Heart right ventricle (tissue), 16 donors: ENCODE results near the gene EFCAB12. TPM values are rescaled to one million over a fixed set of nuclear protein-coding genes. Genes with fewer than 3 reads are reported as not detected.

Experiments
- ATAC-seq, 8 donors: fragments of 200-7000 bp; cut with Tn5 transposase; one replicate each; pipeline ENCODE4 v1.9.1; 2020; ENCODE audit warnings: mild to moderate bottlenecking in 8 of 8, moderate library complexity in 8 of 8, moderate number of reproducible peaks in 1 of 8
- DNase-seq, 2 donors: peaks; one replicate each; pipeline ENCODE4 v3.0.0-alpha.2; 2020
- H3K27ac ChIP-seq, 10 donors: fragments of 200-600 bp; sonication (generic) in 2 of 10; one replicate each; pipeline versions ENCODE4 v1.5.0 to v1.8.0; 2020 to 2022; ENCODE audit warnings: mild to moderate bottlenecking in 3 of 10
- H3K27me3 ChIP-seq, 7 donors: fragments of 200-600 bp; one replicate each; pipeline ENCODE4 v1.8.0; 2021 to 2022; ENCODE audit warnings: mild to moderate bottlenecking in 2 of 7
- H3K36me3 ChIP-seq, 9 donors: fragments of 200-600 bp; sonication (generic) in 1 of 9; one replicate each; pipeline versions ENCODE4 v1.5.0 to v1.8.0; 2020 to 2022; ENCODE audit warnings: mild to moderate bottlenecking in 2 of 9
- H3K4me1 ChIP-seq, 9 donors: fragments of 200-600 bp; sonication (generic) in 1 of 9; one replicate each; pipeline versions ENCODE4 v1.5.0 to v1.8.0; 2020 to 2022; ENCODE audit warnings: mild to moderate bottlenecking in 4 of 9
- H3K4me3 ChIP-seq, 10 donors: fragments of 200-600 bp; sonication (generic) in 2 of 10; one replicate each; pipeline versions ENCODE4 v1.5.0 to v1.8.0; 2020 to 2022; ENCODE audit warnings: mild to moderate bottlenecking in 7 of 10, moderate library complexity in 2 of 10
- H3K9me3 ChIP-seq, 11 donors: fragments of 200-600 bp in 10 of 11; sonication (generic) in 2 of 11; one replicate each; pipeline versions ENCODE4 v1.5.0 to v1.8.0; 2013 to 2022; ENCODE audit warnings: mild to moderate bottlenecking in 2 of 11, control low read depth in 1 of 11, moderate library complexity in 1 of 11
- CTCF ChIP-seq, 9 donors: fragments of 200-600 bp; sonication (generic) in 2 of 9; IDR thresholded peaks; one replicate each; pipeline versions ENCODE4 v1.5.0 to v1.8.0; 2021 to 2022; ENCODE audit warnings: antibody characterized with exemption in 9 of 9, mild to moderate bottlenecking in 5 of 9, moderate library complexity in 1 of 9
- WGBS, 2 donors: extraction: QIAGEN DNeasy Blood & Tissue Kit; methylation state at CpG; one replicate each; pipeline ENCODE4 v1.1.7; 2013; ENCODE audit warnings: inconsistent platforms in 1 of 2; 5-methylcytosine and 5-hydroxymethylcytosine counted together
- intact Hi-C, 10 donors: fragments of 100-400 bp; cut with DNase I; formaldehyde crosslinking; loops; one replicate each; pipeline versions ENCODE4 v1.11.1 to v1.14.2; 2022
- polyA plus RNA-seq, 2 donors: library from polyadenylated mRNA; stranded (reverse); fragments of 200-250 nt; gene quantifications; one replicate each; pipeline ENCODE4 v1.2.3, GENCODE V29; 2013
- total RNA-seq, 10 donors: library from RNA; stranded (reverse); fragmentation: NEBNext Ultra II Directional in 3 of 10; extraction: Animal tissue kit (Norgen Biotek cat#: 25700) in 3 of 10; gene quantifications; one replicate each; pipeline versions ENCODE4 v1.2.1 to v1.2.4, GENCODE V29; 2021 to 2023
- donor health status: Arrhythmogenic right ventricular cardiomyopathy.
- donor health status: ischemic (EF 13 %, LVEDD 7.1; RV severe dilation, severe dysfunction).
- donor health status: healthy with polysubstance abuse.
- donor health status: DM: no; HTN: yes; CAD: no.
- donor health status: DM: no; HTN: no; CAD: no.
- donor health status: ischemic (EF 25% LVEDD 6.9; RV normal size, moderate dysfunction).
- donor health status: ischemic (EF 25% LVEDD 5.7; RV mildly dilated, moderate dysfunction).
- donor health status: healthy.
- donor health status: DM: yes; HTN: yes; CAD: no.
- donor health status: Ischemic cardiomyopathy.
- donor health status: ischemic (EF 35%, LVEDD 5.7; RV mildly dilated, moderate dysfunction).
- donor health status: nonischemic (EF 11% LVEDD 7.7; RV severe dilation, severe dysfunction).
- donor health status: DM: yes; HTN: yes; CAD: no.
- donor health status: PGD.
- donor health status: ischemic (EF 29% LVEDD 5.4; RV normal size, mild dysfunction).
- donor health status: nonischemic (EF 23%, LVEDD 6.1; RV moderate dilation, normal function).

EFCAB12 gene
- total and polyA plus RNA-seq, 12 donors, result 0.10 to 0.23 (median 0.15) TPM; not detected in 7

GRCh38 chr3:129434140-129434539 lies 5.7 kb upstream of the EFCAB12 start:
- 99 to 100% methylated on average over 1 of the region's 1 CpG for WGBS, 2 donors
- TF ChIP-seq CTCF (IDR thresholded peaks at IDR 0.05), result no peak
- DNase-seq (no peak), ATAC-seq (no peak)
- Histone ChIP-seq H3K4me3 (no peak overlapping the region), H3K36me3 (peaks cover 0 to 88% (median 36%) of the 10 kb centered on the region in 9 donors), H3K4me1 (peaks cover 2 to 51% (median 29%) of the 10 kb centered on the region in 9 donors), H3K9me3 (no peaks in the 10 kb centered on the region), H3K27ac (no peak overlapping the region), H3K27me3 (no peaks in the 10 kb centered on the region)
- intact Hi-C loops, result no loop called here

DNA sequence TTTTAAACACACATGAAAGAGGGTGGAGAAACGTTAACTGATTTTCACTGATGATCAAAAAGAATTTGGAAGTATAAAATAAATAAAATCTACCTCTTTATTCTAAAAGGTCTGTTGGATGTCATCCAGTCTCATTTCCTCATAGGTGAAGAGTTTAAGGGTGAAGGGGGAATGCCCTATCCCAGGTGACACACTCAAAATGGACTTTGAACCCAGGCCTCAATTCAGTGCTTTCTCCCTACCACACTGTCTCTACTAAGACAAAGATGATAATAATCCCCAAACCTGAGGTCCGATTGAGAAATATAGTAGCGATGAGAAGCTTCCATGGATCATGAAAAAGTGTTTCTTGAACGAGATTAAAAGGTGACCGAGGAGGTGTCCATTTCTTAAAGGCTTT lies 5.1 kb upstream of the EFCAB12 start:
- no peaks in the 10 kb centered on the region for H3K9me3 ChIP-seq
- peaks cover 2 to 47% (median 28%) of the 10 kb centered on the region in 9 donors for H3K4me1 ChIP-seq
- H3K36me3 ChIP-seq, result peaks cover 0 to 88% (median 36%) of the 10 kb centered on the region in 9 donors
- ATAC-seq (no peak), DNase-seq (no peak)
- no peak overlapping the region for H3K27ac ChIP-seq
- TF ChIP-seq CTCF (IDR thresholded peaks at IDR 0.05), result no peak
- intact Hi-C loops, result no loop called here
- 91 to 96% methylated on average over 5 of the region's 5 CpGs for WGBS, 2 donors
- H3K27me3 ChIP-seq, result no peaks in the 10 kb centered on the region
- no peak overlapping the region for H3K4me3 ChIP-seq

DNA sequence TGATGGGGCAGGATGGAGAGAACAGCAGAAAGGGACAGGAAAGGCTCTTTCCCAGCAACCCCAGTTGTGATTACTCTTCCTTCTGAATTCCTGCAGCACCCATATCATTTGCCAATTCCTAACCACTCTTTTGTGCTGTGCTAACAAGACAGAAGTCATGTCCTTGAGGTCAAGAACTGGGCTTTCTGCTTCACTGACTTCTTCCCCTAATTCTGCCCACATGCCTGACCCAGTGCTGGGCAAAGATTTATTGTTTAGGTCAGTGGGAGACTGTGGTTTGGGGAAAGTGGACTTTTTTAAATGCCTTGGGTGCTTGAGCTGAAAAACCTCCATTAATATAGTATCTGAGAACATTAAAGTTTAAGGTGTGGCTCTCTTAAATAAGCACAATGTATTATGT lies 4.2 kb upstream of the EFCAB12 start:
- H3K4me1 ChIP-seq, result peaks cover 2 to 45% (median 28%) of the 10 kb centered on the region in 9 donors
- TF ChIP-seq CTCF (IDR thresholded peaks at IDR 0.05), result no peak
- no peak for ATAC-seq
- DNase-seq, result no peak
- H3K9me3 ChIP-seq, result no peaks in the 10 kb centered on the region
- peaks cover 0 to 82% (median 36%) of the 10 kb centered on the region in 9 donors for H3K36me3 ChIP-seq
- H3K27me3 ChIP-seq, result no peaks in the 10 kb centered on the region
- H3K27ac ChIP-seq, result no peak overlapping the region
- intact Hi-C loops, result no loop called here
- H3K4me3 ChIP-seq, result no peak overlapping the region

GRCh38 chr3:129432036-129432435 lies 3.6 kb upstream of the EFCAB12 start:
- 89 to 92% methylated on average over 7 of the region's 7 CpGs for WGBS, 2 donors
- Histone ChIP-seq H3K27me3 (no peaks in the 10 kb centered on the region), H3K36me3 (peaks cover 0 to 75% (median 31%) of the 10 kb centered on the region in 9 donors), H3K4me3 (no peak overlapping the region), H3K9me3 (no peaks in the 10 kb centered on the region), H3K4me1 (peaks cover 2 to 45% (median 28%) of the 10 kb centered on the region in 9 donors), H3K27ac (no peak overlapping the region)
- TF ChIP-seq CTCF (IDR thresholded peaks at IDR 0.05), result no peak
- no peak for DNase-seq
- ATAC-seq, result no peak
- intact Hi-C loops, result no loop called here
